ENCODE measurements around the gene SETD7. TPM values are rescaled to one million over a fixed set of nuclear protein-coding genes. Genes with fewer than 3 reads are reported as not detected.

SETD7 gene
- total RNA-seq, 2 experiments from 2014 or later = 10.4 to 12.1 TPM

GRCh38 chr4:139523076-139523475, 32.9 kb downstream of the SETD7 start:
- no peak overlapping the region for H3K27ac Mint-ChIP-seq
- H3K36me3 Mint-ChIP-seq (ENCODE audit: low read depth) = peaks cover 52% of the 10 kb centered on the region
- ChIA-PET CTCF (interaction anchor here (3.8 kb wide), 1 partner anchor 8 kb away, joined by 12 read pairs; no protein-coding TSS in a partner anchor), POLR2A (no interaction called here)
- no peaks in the 10 kb centered on the region for H3K27me3 Mint-ChIP-seq
- intact Hi-C loops (cut with micrococcal nuclease) = no loop called here
- ATAC-seq (no peak), DNase-seq (no peak)
- TF ChIP-seq CTCF (IDR thresholded peaks at IDR 0.05) = no peak
- H3K9me3 Mint-ChIP-seq = no peaks in the 10 kb centered on the region
- no peak overlapping the region for H3K4me3 Mint-ChIP-seq
- peaks cover 9% of the 10 kb centered on the region for H3K4me1 Mint-ChIP-seq (ENCODE audit: low read depth)

GRCh38 chr4:139522457-139522856, 33.6 kb downstream of the SETD7 start:
- POLR2A ChIA-PET = interaction anchor here (1.3 kb wide), 1 partner anchor 34 kb away, joined by 3 read pairs; no protein-coding TSS in a partner anchor
- Mint-ChIP-seq H3K4me3 (no peak overlapping the region), H3K27me3 (no peaks in the 10 kb centered on the region), H3K27ac (no peak overlapping the region), H3K4me1 (ENCODE audit: low read depth) (peaks cover 9% of the 10 kb centered on the region), H3K36me3 (ENCODE audit: low read depth) (peaks cover 54% of the 10 kb centered on the region), H3K9me3 (no peaks in the 10 kb centered on the region)
- intact Hi-C loops (cut with micrococcal nuclease) = no loop called here
- no peak for TF ChIP-seq CTCF (IDR thresholded peaks at IDR 0.05)
- DNase-seq (no peak), ATAC-seq (no peak)
- CTCF ChIA-PET = interaction anchor here (3.8 kb wide), 1 partner anchor 9 kb away, joined by 12 read pairs; no protein-coding TSS in a partner anchor

- ChIA-PET CTCF (interaction anchor here (3.8 kb wide), 1 partner anchor 9 kb away, joined by 12 read pairs; no protein-coding TSS in a partner anchor), POLR2A (interaction anchor here (1.3 kb wide), 1 partner anchor 35 kb away, joined by 3 read pairs; no protein-coding TSS in a partner anchor)
- no peak for ATAC-seq
- Mint-ChIP-seq H3K27me3 (no peaks in the 10 kb centered on the region), H3K4me1 (ENCODE audit: low read depth) (peaks cover 9% of the 10 kb centered on the region), H3K27ac (no peak overlapping the region), H3K4me3 (no peak overlapping the region), H3K9me3 (no peaks in the 10 kb centered on the region), H3K36me3 (ENCODE audit: low read depth) (peaks cover 56% of the 10 kb centered on the region)
- no peak for TF ChIP-seq CTCF (IDR thresholded peaks at IDR 0.05)
- intact Hi-C loops (cut with micrococcal nuclease) = no loop called here
- no peak for DNase-seq
Observed at GRCh38 chr4:139521754-139522401, 34.1 kb downstream of the SETD7 start.

GRCh38 chr4:139515531-139515958, 40.5 kb downstream of the SETD7 start:
- H3K9me3 Mint-ChIP-seq = no peaks in the 10 kb centered on the region
- peaks cover 49% of the 10 kb centered on the region for H3K36me3 Mint-ChIP-seq (ENCODE audit: low read depth)
- H3K4me1 Mint-ChIP-seq (ENCODE audit: low read depth) = no peaks in the 10 kb centered on the region
- no peak for ATAC-seq
- no peaks in the 10 kb centered on the region for H3K27me3 Mint-ChIP-seq
- H3K27ac Mint-ChIP-seq = no peak overlapping the region
- intact Hi-C loops (cut with micrococcal nuclease) = no loop called here
- ChIA-PET POLR2A (no interaction called here), CTCF (interaction anchor here (0.9 kb wide), 1 partner anchor 136 kb away, joined by 3 read pairs; no protein-coding TSS in a partner anchor)
- H3K4me3 Mint-ChIP-seq = no peak overlapping the region
- no peak for DNase-seq
- TF ChIP-seq CTCF (IDR thresholded peaks at IDR 0.05) = no peak

- Mint-ChIP-seq H3K4me3 (no peak overlapping the region), H3K27ac (no peak overlapping the region), H3K36me3 (ENCODE audit: low read depth) (peaks cover 49% of the 10 kb centered on the region), H3K4me1 (ENCODE audit: low read depth) (no peaks in the 10 kb centered on the region), H3K27me3 (no peaks in the 10 kb centered on the region), H3K9me3 (no peaks in the 10 kb centered on the region)
- no peak for TF ChIP-seq CTCF (IDR thresholded peaks at IDR 0.05)
- no peak for DNase-seq
- ATAC-seq = no peak
- ChIA-PET CTCF (interaction anchor here (1.2 kb wide), 1 partner anchor 16 kb away, joined by 4 read pairs; no protein-coding TSS in a partner anchor), POLR2A (no interaction called here)
- intact Hi-C loops (cut with micrococcal nuclease) = no loop called here
Observed at GRCh38 chr4:139514382-139515059, 41.5 kb downstream of the SETD7 start.
